B cell (primary cell): ENCODE measurements around the gene GSG1L. TPM values are rescaled to one million over a fixed set of nuclear protein-coding genes. Genes with fewer than 3 reads are reported as not detected.

Experiments used
- ATAC-seq: fragments of 200-7000 bp; cut with Tn5 transposase; one replicate; pipeline ENCODE4 v1.10.0; 2021; ENCODE audit warnings: low read depth, mild to moderate bottlenecking, moderate number of reproducible peaks, moderate library complexity
- CTCF ChIA-PET: fragments of 350-600 bp; sonication (Branson Sonifier 250); formaldehyde crosslinking; loops from one replicate; lab custom pipeline; 2021; ENCODE audit warnings: antibody characterized with exemption, inconsistent platforms; lab: Charles Lee
- POLR2A ChIA-PET: fragments of 350-600 bp; sonication (Branson Sonifier 250); formaldehyde crosslinking; loops from one replicate; lab custom pipeline; 2021; ENCODE audit warnings: antibody characterized with exemption; lab: Charles Lee
- DNase-seq: peaks from one replicate; pipeline ENCODE4 v3.0.0; 2013
- H2AFZ ChIP-seq: 2 replicates; pipeline ENCODE4 v1.6.1; 2012; ENCODE audit warnings: mild to moderate bottlenecking, low read depth, low read length; ENCODE audit not compliant: insufficient read depth, poor library complexity, severe bottlenecking
- H3K27ac ChIP-seq, 2 donors: 1 replicate in 1 of 2; 2 replicates in 1 of 2; pipeline ENCODE4 v1.5.1; 2012 to 2013; ENCODE audit warnings: low read length in 2 of 2, mild to moderate bottlenecking in 2 of 2, moderate library complexity in 1 of 2
- H3K27me3 ChIP-seq, 4 experiments: fragments of 200-600 bp in 1 of 4; sonication (generic) in 1 of 4; replicated peaks in 1 of 4; 1 replicate in 2 of 4; 2 replicates in 2 of 4; pipeline versions ENCODE4 v1.6.1 to v1.7.0; 2013 to 2016; ENCODE audit warnings: low read length in 3 of 4, mild to moderate bottlenecking in 2 of 4, mixed read lengths in 1 of 4, moderate library complexity in 1 of 4; ENCODE audit not compliant: insufficient read depth in 4 of 4, control insufficient read depth in 3 of 4; ENCODE audit errors: control extremely low read depth in 1 of 4
- H3K36me3 ChIP-seq, 2 experiments: replicated peaks in 1 of 2; 1 replicate in 1 of 2; 2 replicates in 1 of 2; pipeline versions ENCODE4 v1.6.1 to v1.7.1; 2013; ENCODE audit warnings: low read length in 1 of 2; ENCODE audit not compliant: insufficient read depth in 2 of 2, control insufficient read depth in 1 of 2; ENCODE audit errors: control extremely low read depth in 1 of 2, extremely low read depth in 1 of 2
- H3K4me1 ChIP-seq, 2 donors: fragments of 200-600 bp in 1 of 2; sonication (generic) in 1 of 2; 1 replicate in 1 of 2; 2 replicates in 1 of 2; pipeline versions ENCODE4 v1.5.1 to v1.6.1; 2013 to 2017; ENCODE audit warnings: low read length in 2 of 2; ENCODE audit not compliant: control insufficient read depth in 2 of 2, insufficient read depth in 2 of 2
- H3K4me2 ChIP-seq: replicated peaks from 2 replicates; pipeline ENCODE3; 2012; ENCODE audit warnings: mild to moderate bottlenecking, low read depth, low read length; ENCODE audit not compliant: poor library complexity, severe bottlenecking
- H3K4me3 ChIP-seq, 5 experiments: fragments of 200-600 bp in 1 of 5; sonication (generic) in 1 of 5; 1 replicate in 3 of 5; 2 replicates in 2 of 5; pipeline versions ENCODE4 v1.5.1 to v1.7.0; 2011 to 2016; ENCODE audit warnings: low read length in 4 of 5, mild to moderate bottlenecking in 4 of 5, low read depth in 2 of 5, control low read depth in 1 of 5, moderate library complexity in 1 of 5; ENCODE audit not compliant: insufficient read depth in 1 of 5; ENCODE audit errors: control extremely low read depth in 1 of 5, extremely low read depth in 1 of 5
- H3K79me2 ChIP-seq: fragments of 200-600 bp; sonication (generic); one replicate; pipeline ENCODE4 v1.6.0; 2016; ENCODE audit warnings: low read length; ENCODE audit not compliant: control insufficient read depth, insufficient read depth
- H3K9ac ChIP-seq: fragments of 200-600 bp; sonication (generic); 2 replicates; pipeline ENCODE4 v1.6.1; 2017; ENCODE audit warnings: mild to moderate bottlenecking, low read length, moderate library complexity
- H3K9me3 ChIP-seq, 3 donors: one replicate each; pipeline versions ENCODE4 v1.6.1 to v1.7.1; 2013; ENCODE audit warnings: low read length in 2 of 3; ENCODE audit not compliant: control insufficient read depth in 2 of 3, insufficient read depth in 1 of 3; ENCODE audit errors: control extremely low read depth in 1 of 3
- H4K20me1 ChIP-seq: 2 replicates; pipeline ENCODE4 v1.6.0; 2012; ENCODE audit warnings: mild to moderate bottlenecking, low read length; ENCODE audit not compliant: insufficient read depth, control insufficient read depth, poor library complexity, severe bottlenecking
- H3K27ac Mint-ChIP-seq: one replicate; pipeline ENCODE4 v1.8.0; 2021; ENCODE audit warnings: mixed read lengths
- H3K27me3 Mint-ChIP-seq: one replicate; pipeline ENCODE4 v1.8.0; 2021; ENCODE audit warnings: mixed read lengths
- H3K4me1 Mint-ChIP-seq: one replicate; pipeline ENCODE4 v1.8.0; 2021; ENCODE audit warnings: mixed read lengths
- H3K4me3 Mint-ChIP-seq: one replicate; pipeline ENCODE4 v1.8.0; 2021; ENCODE audit warnings: mixed read lengths
- H3K9me3 Mint-ChIP-seq: one replicate; pipeline ENCODE4 v1.8.0; 2022; ENCODE audit warnings: mixed read lengths; ENCODE audit not compliant: insufficient read depth
- EZH2 ChIP-seq: IDR thresholded peaks from 2 replicates; pipeline ENCODE4 v1.6.1; 2012; ENCODE audit warnings: borderline replicate concordance, low read depth, mild to moderate bottlenecking, moderate library complexity, low read length; ENCODE audit not compliant: insufficient read depth, poor library complexity, severe bottlenecking
- WGBS: methylation state at CpG from one replicate; pipeline ENCODE4 v1.1.5; 2013; ENCODE audit warnings: missing lambda C conversion rate; ENCODE audit not compliant: insufficient coverage; 5-methylcytosine and 5-hydroxymethylcytosine counted together
- intact Hi-C: fragments of 100-400 bp; cut with micrococcal nuclease; formaldehyde crosslinking; loops from one replicate; pipeline ENCODE4 v1.10.0; 2022
- polyA plus RNA-seq: library from polyadenylated mRNA; depleted of rRNA; stranded (reverse); fragments of >200 nt; gene quantifications from 2 replicates; pipeline ENCODE4 v1.2.3, GENCODE V29; 2012
- total RNA-seq, 2 donors: library from RNA; stranded (reverse); fragments of 120-200 nt in 1 of 2; gene quantifications; 1 replicate in 1 of 2; 2 replicates in 1 of 2; pipeline versions ENCODE4 v1.2.3 to v1.2.4, GENCODE V29; 2013 to 2022
- TF ChIP-seq, protein P1 (sequence below): fragments of 200-600 bp; IDR thresholded peaks from one replicate; pipeline ENCODE4 v1.8.0; 2022; ENCODE audit warnings: antibody characterized with exemption, mild to moderate bottlenecking

The GSG1L gene
- total and polyA plus RNA-seq, 2 donors (not counting 1 experiment from before 2014, with no cell fraction given) = 0.01 TPM; not detected in 1

DNA sequence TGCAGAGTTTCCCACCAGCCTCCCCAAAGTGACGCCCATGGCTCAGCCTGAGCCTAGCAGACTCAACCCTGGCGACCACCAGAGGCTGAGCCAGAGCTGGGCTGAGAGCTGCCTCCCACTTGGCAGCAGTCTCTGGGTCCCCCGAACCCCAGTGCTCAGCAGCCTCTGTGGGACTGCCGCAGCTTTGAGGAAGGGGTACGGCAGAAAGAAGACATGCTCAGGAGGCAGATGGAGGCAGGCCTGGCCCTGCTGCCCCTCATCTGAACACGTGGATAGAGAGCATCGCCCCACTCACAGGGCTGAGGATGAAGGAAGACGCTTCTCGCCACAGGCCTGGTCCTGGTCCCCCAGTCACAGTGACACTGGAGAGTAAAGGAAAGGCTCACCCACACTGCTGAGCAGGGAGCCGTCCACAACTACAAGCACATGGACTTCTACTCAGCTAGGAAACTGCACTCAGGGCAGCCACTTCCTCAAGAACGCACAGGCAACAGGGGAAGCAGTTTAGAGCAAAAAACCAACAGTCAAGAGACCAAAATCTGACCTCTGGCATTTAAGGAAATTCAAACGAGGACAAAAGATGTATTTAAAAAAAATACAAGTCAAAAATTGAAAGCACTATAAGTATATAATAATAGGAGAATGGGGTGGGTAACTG is 45.2 kb upstream of the GSG1L start:
- Histone ChIP-seq H3K4me1 (no peaks in the 10 kb centered on the region), H4K20me1 (peaks cover 48% of the 10 kb centered on the region), H3K4me2 (no peak overlapping the region), H3K9ac (no peak overlapping the region), H3K79me2 (peaks cover 24% of the 10 kb centered on the region), H3K27ac (no peak overlapping the region), H3K4me3 (no peak overlapping the region), H3K9me3 (no peaks in the 10 kb centered on the region), H2AFZ (no peak overlapping the region), H3K27me3 (no peaks in the 10 kb centered on the region), H3K36me3 (peaks cover 13 to 99% of the 10 kb centered on the region in 2 experiments)
- no peak for TF ChIP-seq EZH2
- TF ChIP-seq, protein P1, sequence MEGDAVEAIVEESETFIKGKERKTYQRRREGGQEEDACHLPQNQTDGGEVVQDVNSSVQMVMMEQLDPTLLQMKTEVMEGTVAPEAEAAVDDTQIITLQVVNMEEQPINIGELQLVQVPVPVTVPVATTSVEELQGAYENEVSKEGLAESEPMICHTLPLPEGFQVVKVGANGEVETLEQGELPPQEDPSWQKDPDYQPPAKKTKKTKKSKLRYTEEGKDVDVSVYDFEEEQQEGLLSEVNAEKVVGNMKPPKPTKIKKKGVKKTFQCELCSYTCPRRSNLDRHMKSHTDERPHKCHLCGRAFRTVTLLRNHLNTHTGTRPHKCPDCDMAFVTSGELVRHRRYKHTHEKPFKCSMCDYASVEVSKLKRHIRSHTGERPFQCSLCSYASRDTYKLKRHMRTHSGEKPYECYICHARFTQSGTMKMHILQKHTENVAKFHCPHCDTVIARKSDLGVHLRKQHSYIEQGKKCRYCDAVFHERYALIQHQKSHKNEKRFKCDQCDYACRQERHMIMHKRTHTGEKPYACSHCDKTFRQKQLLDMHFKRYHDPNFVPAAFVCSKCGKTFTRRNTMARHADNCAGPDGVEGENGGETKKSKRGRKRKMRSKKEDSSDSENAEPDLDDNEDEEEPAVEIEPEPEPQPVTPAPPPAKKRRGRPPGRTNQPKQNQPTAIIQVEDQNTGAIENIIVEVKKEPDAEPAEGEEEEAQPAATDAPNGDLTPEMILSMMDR = no peak
- Mint-ChIP-seq H3K9me3 (no peaks in the 10 kb centered on the region), H3K4me3 (no peak overlapping the region), H3K27me3 (no peaks in the 10 kb centered on the region), H3K4me1 (no peaks in the 10 kb centered on the region), H3K27ac (no peak overlapping the region)
- DNase-seq (no peak), ATAC-seq (no peak)
- WGBS = 84% methylated on average over 9 of the region's 12 CpGs
- intact Hi-C loops = no loop called here
- ChIA-PET CTCF (no interaction called here), POLR2A (no interaction called here)

DNA sequence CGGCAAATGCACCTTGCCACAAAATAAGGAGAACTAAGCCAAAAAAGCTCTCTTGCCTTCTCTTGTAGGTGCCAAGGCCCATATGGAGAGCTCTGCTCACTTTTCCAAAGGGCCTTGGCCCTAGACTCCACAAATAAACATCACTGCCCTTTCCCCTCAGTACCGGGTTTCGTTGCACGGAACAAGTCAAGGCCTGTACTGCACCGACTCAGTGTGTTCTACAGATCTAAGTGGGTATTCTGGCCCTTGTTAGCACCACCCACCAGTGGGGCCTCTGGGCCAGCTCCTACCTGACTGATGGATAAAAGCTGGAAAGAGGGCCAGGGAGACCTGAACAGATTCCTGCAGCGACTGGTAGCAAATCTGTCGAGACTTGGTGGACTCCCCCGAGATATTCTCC is 43.7 kb upstream of the GSG1L start:
- H3K27ac Mint-ChIP-seq = no peak overlapping the region
- no peaks in the 10 kb centered on the region for H3K27me3 Mint-ChIP-seq
- H3K36me3 ChIP-seq = peaks cover 10 to 98% of the 10 kb centered on the region in 2 experiments
- H3K4me3 ChIP-seq = no peak overlapping the region
- TF ChIP-seq, protein P1 = no peak
- TF ChIP-seq EZH2 = no peak
- H3K4me1 Mint-ChIP-seq = no peaks in the 10 kb centered on the region
- no peak overlapping the region for H3K4me2 ChIP-seq
- no peaks in the 10 kb centered on the region for H3K9me3 Mint-ChIP-seq
- no peaks in the 10 kb centered on the region for H3K27me3 ChIP-seq
- WGBS = 100% methylated on average over 1 of the region's 8 CpGs
- POLR2A ChIA-PET = no interaction called here
- H3K27ac ChIP-seq = no peak overlapping the region
- DNase-seq = no peak
- no peak overlapping the region for H3K4me3 Mint-ChIP-seq
- H4K20me1 ChIP-seq = peaks cover 50% of the 10 kb centered on the region
- no peak for ATAC-seq
- H3K79me2 ChIP-seq = peaks cover 15% of the 10 kb centered on the region
- no peak overlapping the region for H3K9ac ChIP-seq
- no peak overlapping the region for H2AFZ ChIP-seq
- no peaks in the 10 kb centered on the region for H3K4me1 ChIP-seq
- H3K9me3 ChIP-seq = no peaks in the 10 kb centered on the region
- intact Hi-C loops = no loop called here
- CTCF ChIA-PET = no interaction called here
